Neural cell (in vitro differentiated cells): ENCODE results near the gene B3GAT2. TPM values are rescaled to one million over a fixed set of nuclear protein-coding genes. Genes with fewer than 3 reads are reported as not detected.

Experiments used
- H2AFZ ChIP-seq: fragments of 200-600, 300-800 bp; sonication (generic), shearing (Covaris generic); 2 replicates; pipeline ENCODE4 v1.6.0; 2014; ENCODE audit warnings: low read depth, mild to moderate bottlenecking, antibody characterized with exemption, low read length, moderate library complexity
- H3F3A ChIP-seq: fragments of 200-600 bp; shearing (Covaris generic); 2 replicates; pipeline ENCODE4 v1.6.1; 2016; ENCODE audit warnings: mild to moderate bottlenecking, moderate library complexity, mixed read lengths, antibody characterized with exemption, low read length; ENCODE audit not compliant: insufficient read depth, poor library complexity, severe bottlenecking
- H3K27ac ChIP-seq: fragments of 200-600, 300-800 bp; sonication (generic), shearing (Covaris generic); 2 replicates; pipeline ENCODE4 v1.5.1; 2014; ENCODE audit warnings: mild to moderate bottlenecking, low read length, moderate library complexity
- H3K27me3 ChIP-seq: fragments of 300-800, 200-600 bp; sonication (generic), shearing (Covaris generic); 2 replicates; pipeline ENCODE4 v1.6.0; 2014; ENCODE audit warnings: mild to moderate bottlenecking, low read depth, low read length, moderate library complexity; ENCODE audit not compliant: insufficient read depth
- H3K36me3 ChIP-seq: fragments of 300-800, 200-600 bp; sonication (generic), shearing (Covaris generic); 2 replicates; pipeline ENCODE4 v1.5.1; 2014; ENCODE audit warnings: mild to moderate bottlenecking, antibody characterized with exemption, low read length, moderate library complexity; ENCODE audit not compliant: insufficient read depth
- H3K4me2 ChIP-seq: fragments of 300-800, 200-600 bp; sonication (generic), shearing (Covaris generic); 2 replicates; pipeline ENCODE4 v1.6.0; 2014; ENCODE audit warnings: mild to moderate bottlenecking, low read length
- H3K4me3 ChIP-seq: fragments of 300-800, 200-600 bp; sonication (generic), shearing (Covaris generic); 2 replicates; pipeline ENCODE4 v1.5.1; 2014; ENCODE audit warnings: mild to moderate bottlenecking, low read length, moderate library complexity
- H3K79me2 ChIP-seq: fragments of 200-600 bp; shearing (Covaris generic); replicated peaks from 2 replicates; pipeline ENCODE4 v1.6.0; 2014; ENCODE audit warnings: mild to moderate bottlenecking, low read length, moderate library complexity; ENCODE audit not compliant: insufficient read depth
- H3K9ac ChIP-seq: fragments of 300-800, 200-600 bp; sonication (generic), shearing (Covaris generic); 2 replicates; pipeline ENCODE4 v1.6.1; 2016; ENCODE audit warnings: mild to moderate bottlenecking, low read length, mixed read lengths
- H3K9me2 ChIP-seq: fragments of 200-600 bp; shearing (Covaris generic); 2 replicates; pipeline ENCODE4 v1.6.1; 2016; ENCODE audit warnings: mild to moderate bottlenecking, low read length, mixed read lengths; ENCODE audit not compliant: insufficient read depth
- H3K9me3 ChIP-seq: fragments of 200-600, 300-800 bp; sonication (generic), shearing (Covaris generic); 2 replicates; pipeline ENCODE4 v1.6.1; 2016; ENCODE audit warnings: mild to moderate bottlenecking, mixed run types, low read length, moderate library complexity, mixed read lengths
- H4K20me1 ChIP-seq: fragments of 200-600 bp; shearing (Covaris generic); 2 replicates; pipeline ENCODE4 v1.6.1; 2016; ENCODE audit warnings: mild to moderate bottlenecking, mixed run types; ENCODE audit not compliant: insufficient read depth
- CTCF ChIP-seq: fragments of 450-650 bp; IDR thresholded peaks from 2 replicates; pipeline ENCODE4 v1.5.1; 2014; ENCODE audit warnings: antibody characterized with exemption, mild to moderate bottlenecking, moderate library complexity; ENCODE audit not compliant: poor library complexity, severe bottlenecking
- EP300 ChIP-seq: fragments of 450-650 bp; conservative IDR thresholded peaks from 2 replicates; pipeline ENCODE4 v1.6.1; 2014; ENCODE audit warnings: antibody characterized with exemption, mild to moderate bottlenecking, moderate library complexity; ENCODE audit not compliant: poor library complexity, severe bottlenecking
- EZH2 ChIP-seq: fragments of 200-600, 300-800 bp; shearing (Covaris generic), sonication (generic); IDR thresholded peaks from 2 replicates; pipeline ENCODE4 v1.6.1; 2014; ENCODE audit warnings: antibody characterized with exemption, low read length, borderline replicate concordance, mild to moderate bottlenecking; ENCODE audit not compliant: insufficient read depth, poor library complexity, severe bottlenecking
- MXI1 ChIP-seq: fragments of 450-650 bp; conservative IDR thresholded peaks from 2 replicates; pipeline ENCODE4 v1.6.1; 2014; ENCODE audit warnings: antibody characterized with exemption, mild to moderate bottlenecking; ENCODE audit not compliant: poor library complexity, severe bottlenecking
- POLR2AphosphoS5 ChIP-seq: IDR thresholded peaks from 2 replicates; pipeline ENCODE4 v1.6.1; 2012
- RAD21 ChIP-seq: fragments of 450-650 bp; conservative IDR thresholded peaks from 2 replicates; pipeline ENCODE4 v1.6.1; 2014; ENCODE audit warnings: antibody characterized with exemption, mild to moderate bottlenecking, moderate library complexity
- REST ChIP-seq: IDR thresholded peaks from 2 replicates; pipeline ENCODE4 v1.6.1; 2012; ENCODE audit warnings: borderline replicate concordance
- SMC3 ChIP-seq: fragments of 450-650 bp; conservative IDR thresholded peaks from 2 replicates; pipeline ENCODE4 v1.6.1; 2014; ENCODE audit warnings: antibody characterized with exemption, mild to moderate bottlenecking, moderate library complexity; ENCODE audit not compliant: poor library complexity
- TAF1 ChIP-seq: IDR thresholded peaks from 2 replicates; pipeline ENCODE4 v1.6.1; 2012; ENCODE audit warnings: low read depth
- polyA plus RNA-seq: library from polyadenylated mRNA; depleted of rRNA; stranded (reverse); fragments of >200 nt; gene quantifications from 2 replicates; pipeline ENCODE4 v1.2.3, GENCODE V29; 2014

B3GAT2 gene
- polyA plus RNA-seq, 1 donor from 2014 or later = 5.6 TPM

GRCh38 chr6:70847106-70848084 is 109.5 kb downstream of the B3GAT2 start:
- H3K4me3 ChIP-seq = no peak overlapping the region
- H3K9me3 ChIP-seq = no peaks in the 10 kb centered on the region
- no peaks in the 10 kb centered on the region for H3K9me2 ChIP-seq
- H4K20me1 ChIP-seq = no peaks in the 10 kb centered on the region
- H3K27me3 ChIP-seq = no peaks in the 10 kb centered on the region
- no peak for TF ChIP-seq MXI1
- TF ChIP-seq TAF1 = no peak
- TF ChIP-seq EP300 = no peak
- no peak for TF ChIP-seq EZH2
- TF ChIP-seq RAD21 = no peak
- no peak for TF ChIP-seq REST
- no peak for TF ChIP-seq CTCF
- no peak for TF ChIP-seq SMC3
- TF ChIP-seq POLR2AphosphoS5 = no peak
- no peak overlapping the region for H3K9ac ChIP-seq
- H2AFZ ChIP-seq = no peak overlapping the region
- no peak overlapping the region for H3K4me2 ChIP-seq
- H3K27ac ChIP-seq = no peak overlapping the region
- no peaks in the 10 kb centered on the region for H3K36me3 ChIP-seq
- no peaks in the 10 kb centered on the region for H3K79me2 ChIP-seq
- H3F3A ChIP-seq = no peaks in the 10 kb centered on the region

- Histone ChIP-seq H3K4me3 (no peak overlapping the region), H3K27ac (no peak overlapping the region), H3K79me2 (no peaks in the 10 kb centered on the region), H3F3A (no peaks in the 10 kb centered on the region), H3K9me2 (no peaks in the 10 kb centered on the region), H3K27me3 (no peaks in the 10 kb centered on the region), H3K36me3 (no peaks in the 10 kb centered on the region), H4K20me1 (no peaks in the 10 kb centered on the region), H3K4me2 (no peak overlapping the region), H3K9me3 (no peaks in the 10 kb centered on the region), H3K9ac (no peak overlapping the region), H2AFZ (no peak overlapping the region)
- TF ChIP-seq MXI1 = no peak
- no peak for TF ChIP-seq EZH2
- no peak for TF ChIP-seq TAF1
- no peak for TF ChIP-seq REST
- no peak for TF ChIP-seq EP300
- TF ChIP-seq POLR2AphosphoS5 = no peak
- TF ChIP-seq RAD21 = no peak
- TF ChIP-seq SMC3 = no peak
- no peak for TF ChIP-seq CTCF
These were observed 110.5 kb downstream of the B3GAT2 start for GRCh38 chr6:70846207-70846835.
